ENCODE measurements around the gene PDK2.

Gene PDK2

GRCh38 chr17:50135316-50136095, 40.4 kb downstream of the PDK2 start:
- no peak for DNase-seq (ENCODE audit: low spot score)

DNA sequence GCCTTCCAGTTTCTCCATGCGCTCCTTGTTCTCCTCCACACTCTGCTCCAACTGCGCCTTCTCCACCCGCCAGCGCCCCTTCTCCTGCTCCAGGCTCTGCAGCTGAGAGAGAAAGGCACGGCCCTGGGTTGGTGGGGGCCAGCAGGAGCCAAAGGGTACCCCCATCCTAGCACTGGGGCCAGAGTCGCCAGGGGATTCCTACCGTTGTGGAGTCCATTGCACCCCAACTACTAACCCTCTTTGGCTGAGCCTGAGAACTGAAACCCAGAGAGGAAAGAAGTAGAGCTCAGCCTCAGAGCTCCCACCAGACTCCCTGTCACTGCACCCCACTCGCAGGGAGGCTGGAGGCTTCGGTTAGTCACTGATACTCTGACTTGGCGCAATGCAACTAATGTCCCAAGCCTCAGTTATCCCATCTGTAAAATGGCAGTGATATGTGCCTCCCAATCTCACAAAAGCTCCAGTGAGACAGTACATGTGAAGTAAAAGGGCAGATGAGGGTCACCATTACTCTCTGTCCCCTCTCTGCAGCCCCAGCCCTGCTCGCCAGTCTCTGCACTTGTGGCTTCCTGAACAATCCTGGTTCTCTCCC, 41.0 kb downstream of the PDK2 start:
- no peak for DNase-seq (ENCODE audit: low spot score)

- DNase-seq (ENCODE audit: low spot score), result no peak
These were observed 41.9 kb downstream of the PDK2 start for GRCh38 chr17:50137042-50137441.

- no peak for DNase-seq (ENCODE audit: low spot score)
These were observed 44.1 kb downstream of the PDK2 start for GRCh38 chr17:50139185-50139783.

DNA sequence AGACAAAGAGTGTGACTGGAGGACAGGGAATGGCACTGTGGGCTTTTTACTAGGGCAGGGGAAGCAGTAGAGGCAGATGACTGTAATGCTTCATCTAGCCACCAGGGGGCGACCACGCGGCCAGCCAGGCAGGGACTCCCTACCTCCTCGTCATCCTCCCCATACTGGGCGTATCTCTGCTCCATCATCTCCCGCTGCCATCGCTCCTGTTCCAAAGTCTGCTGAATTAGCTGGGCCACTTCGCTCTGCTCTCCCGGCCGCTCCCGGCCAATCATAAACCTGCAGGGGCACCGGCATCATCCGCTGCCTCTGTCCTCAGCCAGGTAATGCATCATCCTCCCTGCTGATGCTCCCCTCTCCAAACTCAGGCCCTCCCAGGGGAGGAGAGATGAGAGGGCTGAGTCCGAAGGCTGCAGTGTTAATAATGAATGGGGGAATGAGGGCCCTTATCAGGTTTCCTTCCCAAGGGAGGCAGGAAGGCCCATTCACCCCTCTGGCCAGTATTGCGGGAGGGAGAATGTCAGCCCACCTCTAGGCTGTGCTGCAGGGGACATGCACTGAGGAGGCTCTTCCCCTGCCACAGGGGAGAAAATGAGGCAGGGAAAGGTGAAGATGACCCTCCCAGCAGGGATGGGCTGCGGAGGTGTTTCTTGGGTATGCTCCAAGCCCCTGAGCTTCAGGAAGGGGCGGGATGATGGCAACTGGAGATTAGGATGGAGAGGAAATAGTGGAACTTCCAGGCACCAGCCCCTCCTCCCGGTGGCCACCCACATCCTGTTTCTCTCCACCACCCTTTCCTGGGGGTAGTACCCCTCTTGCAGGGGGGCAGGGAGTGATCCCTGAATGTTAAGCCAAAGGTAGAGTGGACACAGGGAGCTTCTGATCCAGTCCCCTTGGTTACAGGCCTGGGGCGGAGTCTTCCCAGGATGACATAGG, 45.1 kb downstream of the PDK2 start:
- peak; percentile 77 for DNase-seq (ENCODE audit: low spot score)

GRCh38 chr17:50141026-50141744, 46.0 kb downstream of the PDK2 start:
- DNase-seq (ENCODE audit: low spot score), result no peak

GRCh38 chr17:50141745-50142110, 46.6 kb downstream of the PDK2 start:
- DNase-seq (ENCODE audit: low spot score), result no peak

- DNase-seq (ENCODE audit: low spot score), result no peak
These were observed 48.5 kb downstream of the PDK2 start for GRCh38 chr17:50143461-50144176.

GRCh38 chr17:50144355-50144754, 49.2 kb downstream of the PDK2 start:
- peak; percentile 39 for DNase-seq (ENCODE audit: low spot score)

GRCh38 chr17:50144845-50145531, 49.8 kb downstream of the PDK2 start:
- DNase-seq (ENCODE audit: low spot score), result no peak

- DNase-seq (ENCODE audit: low spot score), result no peak
These were observed 50.5 kb downstream of the PDK2 start for GRCh38 chr17:50145532-50146229.

DNA sequence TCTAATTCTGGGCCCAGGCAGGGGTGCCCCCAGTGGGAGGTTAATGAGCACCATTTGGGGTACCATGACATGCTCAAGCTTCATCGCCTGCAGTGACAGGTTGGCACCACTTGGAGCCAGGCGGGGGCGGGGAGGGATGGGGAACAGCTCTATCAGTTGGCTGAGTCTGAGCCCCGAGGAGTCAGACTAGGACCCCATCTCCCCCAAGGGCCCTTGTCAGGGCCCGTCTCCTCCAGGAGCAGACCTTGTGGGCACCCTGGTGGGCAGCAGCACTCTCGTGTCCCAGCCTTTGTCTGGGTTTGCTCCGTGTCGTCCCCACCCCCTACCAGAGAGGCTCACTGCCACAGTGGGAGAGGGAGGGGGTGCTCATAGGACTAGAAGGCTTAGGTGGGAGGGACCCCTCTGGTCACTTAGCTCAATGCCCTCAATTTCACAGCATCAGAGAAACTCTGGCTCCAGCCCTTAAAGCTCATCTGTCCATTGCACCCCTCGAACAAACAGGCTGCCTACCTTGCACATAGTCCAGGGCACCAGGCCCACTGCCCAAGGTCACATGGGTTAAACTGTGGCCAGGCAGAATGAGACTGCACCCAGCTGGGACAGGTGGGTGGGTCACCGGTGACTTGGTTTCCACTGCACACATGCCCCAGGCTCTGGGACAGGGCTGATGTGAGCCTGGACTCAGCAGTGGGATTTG, 51.2 kb downstream of the PDK2 start:
- no peak for DNase-seq (ENCODE audit: low spot score)

GRCh38 chr17:50146927-50147665, 51.9 kb downstream of the PDK2 start:
- no peak for DNase-seq (ENCODE audit: low spot score)

DNA sequence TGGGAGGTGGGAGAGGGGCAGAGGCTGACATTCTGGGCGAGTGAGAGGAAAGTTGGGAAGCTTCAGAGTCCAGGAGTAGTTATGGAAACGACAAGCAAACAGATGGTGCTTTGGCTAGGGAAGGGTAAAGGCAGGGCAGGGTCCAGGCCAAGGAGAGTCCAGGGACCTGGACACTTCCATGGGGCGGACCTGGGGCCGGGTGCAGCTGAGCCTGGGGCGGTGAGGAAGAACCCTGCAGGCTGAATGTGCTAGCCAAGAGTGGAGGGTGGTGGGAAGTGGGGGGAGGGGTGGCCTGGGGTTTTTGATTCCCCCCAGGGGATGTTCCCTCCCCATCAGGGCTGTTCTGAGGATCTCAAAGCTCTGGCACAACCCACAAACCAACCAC, 52.7 kb downstream of the PDK2 start:
- no peak for DNase-seq (ENCODE audit: low spot score)

DNA sequence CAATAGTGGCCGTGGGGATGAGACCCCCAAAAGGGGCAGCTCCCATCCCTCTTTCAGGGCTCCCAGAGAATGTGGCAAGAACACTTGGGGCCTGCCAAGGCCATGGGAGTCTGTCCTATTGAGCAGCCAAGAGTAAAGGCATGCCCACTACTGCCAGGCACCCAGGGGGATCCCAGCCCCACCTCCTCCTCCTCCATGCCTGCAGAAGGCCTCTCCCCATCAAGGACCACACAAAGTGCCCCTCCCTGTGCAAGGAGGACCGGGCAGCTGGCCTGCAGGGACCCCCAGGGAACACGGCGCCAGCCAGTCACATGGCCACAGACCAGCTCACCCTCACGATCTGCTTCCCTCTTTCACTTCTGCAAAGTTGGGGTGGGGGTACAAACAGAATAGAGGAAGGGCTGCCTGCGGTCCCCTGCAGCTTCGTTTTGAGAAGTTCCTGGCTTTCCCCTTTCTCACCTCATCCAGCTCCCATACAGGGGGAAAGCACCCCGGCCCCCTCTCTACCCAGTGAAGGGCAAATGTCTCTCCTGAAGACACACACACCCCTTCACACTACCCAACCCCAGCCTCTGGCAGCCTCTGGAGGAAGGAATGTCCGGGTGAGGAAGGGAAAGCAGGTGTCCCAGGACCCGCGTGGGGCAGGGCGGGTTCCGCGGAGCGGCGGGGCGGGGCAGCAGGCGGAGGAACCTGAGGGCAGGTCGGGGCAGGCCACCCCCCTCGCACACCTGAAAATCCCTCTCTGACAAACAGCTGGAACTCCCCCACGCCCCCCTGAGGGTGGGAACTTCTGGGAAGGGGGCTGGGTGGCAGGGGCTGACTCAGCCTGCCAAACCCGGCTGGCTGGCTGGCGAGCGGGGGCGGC, 53.3 kb downstream of the PDK2 start:
- DNase-seq (ENCODE audit: low spot score), result peak; percentile 60

GRCh38 chr17:50149091-50149416, 53.9 kb downstream of the PDK2 start:
- no peak for DNase-seq (ENCODE audit: low spot score)

Data from SW480 (cell line).